Measurements from ENCODE around the gene GAS2L1. TPM values are rescaled to one million over a fixed set of nuclear protein-coding genes. Genes with fewer than 3 reads are reported as not detected.

The GAS2L1 gene
- total and polyA plus RNA-seq, 8 donors, result 4.4 to 81.1 (median 27.3) TPM

GRCh38 chr22:29328566-29329500 lies 22.4 kb downstream of the GAS2L1 start:
- Histone ChIP-seq H3K27ac (no peak overlapping the region), H3K27me3 (no peaks in the 10 kb centered on the region), H3K4me1 (peaks cover 0 to 10% (median 0%) of the 10 kb centered on the region in 4 donors), H3K9me3 (no peaks in the 10 kb centered on the region), H3K4me3 (no peak overlapping the region), H3K36me3 (peaks cover 61 to 80% (median 79%) of the 10 kb centered on the region in 4 donors)
- WGBS, 5 donors, result 90 to 93% (median 91%) methylated on average over 29 to 34 of the region's 34 CpGs
- TF ChIP-seq CTCF (IDR thresholded peaks at IDR 0.05) (no peak), POLR2AphosphoS5 (IDR thresholded peaks at IDR 0.05) (no peak), POLR2A (IDR thresholded peaks at IDR 0.05) (no peak)
- intact Hi-C loops (cut with DNase I; ENCODE audit: low total_unique reads), result no loop called here
- DNase-seq, result no peak

- DNase-seq, result no peak
- H3K4me3 ChIP-seq, result no peak overlapping the region
- H3K27ac ChIP-seq, result no peak overlapping the region
- no peaks in the 10 kb centered on the region for H3K9me3 ChIP-seq
- no peaks in the 10 kb centered on the region for H3K27me3 ChIP-seq
- intact Hi-C loops (cut with DNase I; ENCODE audit: low total_unique reads), result no loop called here
- TF ChIP-seq POLR2A (IDR thresholded peaks at IDR 0.05), result no peak
- no peak for TF ChIP-seq EP300 (IDR thresholded peaks at IDR 0.05)
- TF ChIP-seq POLR2AphosphoS5 (IDR thresholded peaks at IDR 0.05), result no peak
- TF ChIP-seq CTCF (IDR thresholded peaks at IDR 0.05), result no peak
- H3K36me3 ChIP-seq, result peaks cover 61 to 88% (median 87%) of the 10 kb centered on the region in 4 donors
- WGBS, 5 donors, result 85 to 97% (median 92%) methylated on average over 9 to 11 of the region's 11 CpGs
- peaks cover 0 to 10% (median 0%) of the 10 kb centered on the region in 4 donors for H3K4me1 ChIP-seq
Observed at GRCh38 chr22:29329581-29329980, 23.1 kb downstream of the GAS2L1 start.

GRCh38 chr22:29330291-29330690 lies 23.8 kb downstream of the GAS2L1 start:
- no peak for DNase-seq
- TF ChIP-seq POLR2AphosphoS5 (IDR thresholded peaks at IDR 0.05) (no peak), POLR2A (IDR thresholded peaks at IDR 0.05) (no peak), CTCF (IDR thresholded peaks at IDR 0.05) (no peak), EP300 (IDR thresholded peaks at IDR 0.05) (no peak)
- Histone ChIP-seq H3K36me3 (peaks cover 63 to 95% (median 94%) of the 10 kb centered on the region in 4 donors), H3K27me3 (no peaks in the 10 kb centered on the region), H3K9me3 (no peaks in the 10 kb centered on the region), H3K27ac (no peak overlapping the region), H3K4me1 (peaks cover 0 to 10% (median 0%) of the 10 kb centered on the region in 4 donors), H3K4me3 (no peak overlapping the region)
- intact Hi-C loops (cut with DNase I; ENCODE audit: low total_unique reads), result no loop called here
- 80 to 96% (median 89%) methylated on average over 8 to 19 of the region's 19 CpGs for WGBS, 5 donors

- WGBS, 5 donors, result 63 to 79% (median 67%) methylated on average over 7 to 9 of the region's 9 CpGs
- Histone ChIP-seq H3K27me3 (no peaks in the 10 kb centered on the region), H3K36me3 (peaks cover 68 to 100% (median 99%) of the 10 kb centered on the region in 4 donors), H3K4me1 (peaks cover 0 to 10% (median 0%) of the 10 kb centered on the region in 4 donors), H3K9me3 (no peaks in the 10 kb centered on the region), H3K27ac (no peak overlapping the region), H3K4me3 (no peak overlapping the region)
- TF ChIP-seq CTCF (IDR thresholded peaks at IDR 0.05), result no peak
- DNase-seq, result peak in 1 of 2 donors; percentile 67
- intact Hi-C loops (cut with DNase I; ENCODE audit: low total_unique reads), result no loop called here
Observed at GRCh38 chr22:29330753-29331152, 24.3 kb downstream of the GAS2L1 start.

Measured in stomach (tissue), 9 donors.